Jurkat, Clone E6-1 (cell line): Measurements from ENCODE around the gene SLX4.
A peak's percentile ranks its signal among the peaks of the same experiment; 100 is the strongest.

Experiments used
- DNase-seq: peaks from one replicate; pipeline ENCODE4 v3.0.0-alpha.2; 2011; ENCODE audit warnings: low read depth, low spot score
- H3K4me3 ChIP-seq: 2 replicates; pipeline ENCODE4 v1.5.1; 2011; ENCODE audit warnings: mild to moderate bottlenecking, low read length, control low read depth, moderate library complexity

SLX4 gene

DNA sequence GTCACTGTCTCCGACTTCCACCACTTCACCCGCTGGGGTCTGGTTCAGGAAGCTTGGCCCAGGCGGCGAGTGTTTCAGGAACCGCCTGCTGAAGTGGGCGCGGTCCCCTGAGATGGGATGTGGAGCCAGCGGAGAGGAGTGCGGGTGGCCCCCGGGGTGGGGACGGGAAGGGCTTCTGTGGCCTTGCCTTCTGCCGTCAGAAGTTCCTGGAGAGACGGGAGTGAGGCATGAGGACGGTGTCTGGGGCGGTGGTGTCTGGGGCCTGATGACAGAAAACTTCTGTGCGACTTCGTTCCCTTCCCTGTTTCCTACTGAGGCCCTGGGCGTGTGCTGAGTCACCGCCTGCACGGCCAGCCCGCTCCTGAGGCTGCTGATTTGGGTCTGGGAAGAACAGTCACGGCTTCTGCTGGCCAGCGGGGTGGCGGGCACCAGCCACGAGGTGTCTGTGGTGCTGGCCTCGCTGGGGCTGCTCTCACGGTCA, 21.9 kb downstream of the SLX4 start:
- H3K4me3 ChIP-seq: no peak overlapping the region
- DNase-seq: no peak

DNA sequence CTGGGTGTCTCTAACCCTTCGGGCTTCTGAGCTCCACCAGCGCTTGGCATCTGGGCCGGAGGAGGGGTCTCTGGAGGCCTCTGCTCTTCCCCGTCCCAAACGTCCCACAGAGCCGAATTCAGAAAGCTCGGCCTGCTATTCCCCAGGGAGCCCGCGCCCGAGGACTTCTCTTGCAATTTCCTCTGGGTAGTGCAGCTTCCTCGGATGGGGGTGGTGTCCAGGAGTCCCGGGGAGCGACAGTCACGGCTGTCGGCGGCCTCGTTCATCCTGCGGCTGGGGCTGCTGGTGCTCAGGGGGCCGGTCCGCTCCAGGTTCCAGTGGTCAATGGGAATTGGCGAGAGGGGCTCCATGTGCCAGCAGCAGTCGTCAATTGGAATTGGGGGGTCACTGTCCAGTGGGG, 22.4 kb downstream of the SLX4 start:
- no peak overlapping the region for H3K4me3 ChIP-seq
- DNase-seq: no peak

DNA sequence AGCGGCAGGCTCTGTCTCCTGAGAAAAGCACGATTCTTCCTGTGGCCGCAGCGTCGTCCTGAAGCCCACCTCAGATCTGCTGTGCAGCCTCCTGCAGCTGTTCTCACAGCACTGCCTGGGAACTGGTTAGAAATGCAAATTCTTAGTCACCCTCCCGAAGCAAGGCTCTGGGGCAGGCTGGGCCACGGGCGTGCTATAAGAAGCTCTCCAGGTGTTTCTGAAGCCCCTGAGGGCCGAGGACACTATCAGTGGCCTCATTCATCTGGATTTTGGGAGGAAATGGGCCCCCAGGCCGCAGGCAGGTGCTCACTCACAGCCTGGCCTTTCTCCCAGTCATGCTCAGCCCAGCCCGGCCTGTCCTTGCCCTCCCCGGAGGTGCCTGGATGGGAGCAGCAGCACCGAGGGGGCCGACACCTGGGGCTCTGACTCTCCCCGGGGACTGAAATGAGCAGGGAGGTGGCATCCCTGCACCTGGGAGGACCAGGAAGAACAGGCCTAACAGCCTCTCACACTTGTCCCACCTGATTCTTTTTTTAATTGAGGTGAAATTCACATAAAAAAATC, 23.8 kb downstream of the SLX4 start:
- DNase-seq: no peak
- no peak overlapping the region for H3K4me3 ChIP-seq

DNA sequence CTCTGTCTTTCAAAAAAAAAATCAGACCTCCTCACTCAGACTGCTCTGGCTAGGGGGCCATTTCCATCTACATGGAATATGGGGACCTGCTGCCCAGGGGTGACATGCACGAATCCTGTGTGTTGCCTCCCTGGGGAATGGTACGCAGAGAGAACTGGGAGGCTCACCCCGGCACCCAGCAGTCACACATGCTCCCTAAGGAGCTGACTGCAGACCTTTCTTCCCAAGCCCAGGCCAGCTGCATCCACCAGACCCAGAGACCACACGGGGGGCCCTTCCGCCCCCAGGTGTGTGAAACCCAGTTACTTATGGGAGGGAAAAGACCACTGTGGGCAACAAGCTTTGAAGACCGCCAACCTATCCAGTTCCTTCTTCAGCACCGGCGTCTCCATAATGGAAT, 27.0 kb downstream of the SLX4 start:
- no peak overlapping the region for H3K4me3 ChIP-seq
- DNase-seq: no peak

DNA sequence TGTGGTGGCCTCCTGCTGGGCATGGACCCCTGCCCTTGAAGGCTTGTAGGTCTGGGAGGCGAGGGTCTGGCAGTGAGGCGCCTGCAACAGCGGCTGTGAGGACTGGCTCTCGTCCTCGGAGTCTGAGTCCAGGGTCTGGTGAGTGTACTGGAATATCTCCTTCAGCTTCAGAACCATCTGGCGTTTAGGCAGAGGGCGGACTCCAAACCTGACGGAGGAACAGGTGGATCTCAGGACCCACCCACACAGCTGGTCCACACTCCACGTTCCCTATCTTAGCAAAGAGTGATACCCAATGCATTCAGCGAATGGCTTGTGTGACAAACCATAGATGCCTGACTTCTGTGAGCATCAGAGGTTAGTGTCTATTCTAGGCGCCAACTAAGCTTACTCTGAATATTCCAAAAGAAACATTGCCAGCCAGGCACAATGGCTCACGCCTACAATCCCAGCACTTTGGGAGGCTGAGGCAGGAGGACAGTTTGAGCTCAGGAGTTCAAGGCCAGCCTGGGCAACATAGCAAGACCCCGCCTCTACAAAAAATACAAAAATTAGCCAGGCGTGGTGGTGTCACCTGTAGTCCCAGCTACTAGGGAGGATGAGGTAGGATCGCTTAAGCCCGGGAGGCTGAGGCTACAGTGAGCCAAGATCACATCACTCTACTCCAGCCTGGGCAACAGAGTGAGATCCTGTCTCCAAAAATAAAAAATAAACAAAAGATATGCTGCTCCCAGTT, 27.9 kb downstream of the SLX4 start:
- no peak overlapping the region for H3K4me3 ChIP-seq
- no peak for DNase-seq

DNA sequence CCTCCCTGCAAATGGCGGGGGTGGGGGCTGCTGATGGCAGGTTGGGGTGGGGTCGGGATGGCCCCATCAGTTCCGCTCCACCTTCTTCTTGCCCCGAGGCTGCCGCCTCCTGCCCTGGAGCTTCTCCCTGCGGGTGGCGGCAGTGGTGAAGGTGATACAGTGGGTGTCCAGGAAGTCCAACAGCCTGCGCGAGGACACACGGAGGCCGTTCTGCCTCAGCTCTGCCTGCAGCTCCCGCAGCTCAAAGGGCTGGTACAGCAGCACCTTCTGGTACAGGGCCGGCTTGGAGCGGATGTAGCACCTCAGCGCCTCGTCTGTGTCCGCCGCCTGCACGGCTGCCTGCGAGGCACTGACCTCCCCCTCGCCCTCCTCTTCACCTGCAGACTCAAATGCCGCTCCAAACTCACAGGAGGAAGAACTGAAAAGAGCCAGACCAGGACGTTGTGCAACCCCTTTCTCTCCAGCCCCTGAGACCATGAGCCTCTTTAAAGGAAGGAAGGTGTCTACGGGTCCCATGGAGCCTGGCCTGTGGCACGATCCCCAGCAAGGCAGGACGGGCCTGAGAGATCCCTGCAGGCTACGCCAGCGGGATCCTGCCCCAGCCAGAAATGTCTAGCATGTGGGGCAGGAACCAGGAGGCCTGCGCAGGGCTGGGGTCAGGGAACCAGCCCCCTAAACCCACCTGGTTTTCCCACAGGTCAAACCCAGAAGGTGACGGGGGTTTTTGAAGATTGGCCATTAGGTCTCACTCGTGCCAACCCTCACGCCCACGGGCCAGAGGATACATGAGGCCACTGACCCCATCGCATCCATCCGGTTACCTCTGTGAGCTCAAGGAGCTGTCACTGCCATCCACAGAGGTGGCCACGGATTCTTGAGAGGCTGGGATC, 28.9 kb downstream of the SLX4 start:
- DNase-seq: no peak
- no peak overlapping the region for H3K4me3 ChIP-seq

DNA sequence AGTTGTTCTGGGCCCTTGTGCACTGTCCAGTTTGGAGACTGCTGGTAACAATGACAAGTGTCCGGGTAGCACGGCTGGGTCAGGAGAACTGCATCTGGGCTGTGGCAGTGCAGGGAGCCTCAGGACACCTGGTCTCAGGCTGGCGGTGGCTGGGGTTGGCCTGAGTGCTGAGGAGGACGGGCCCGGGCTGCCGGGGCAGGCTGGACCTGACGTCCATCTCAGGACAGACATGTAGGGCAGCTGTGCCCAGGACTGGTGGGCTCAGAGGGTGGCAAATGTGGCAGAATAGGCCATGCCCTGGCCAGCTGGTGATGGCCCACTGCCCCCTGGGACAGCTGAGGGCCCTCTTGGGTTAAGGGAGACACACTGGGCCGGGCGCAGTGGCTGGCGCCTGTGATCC, 30.0 kb downstream of the SLX4 start:
- H3K4me3 ChIP-seq: no peak overlapping the region

DNA sequence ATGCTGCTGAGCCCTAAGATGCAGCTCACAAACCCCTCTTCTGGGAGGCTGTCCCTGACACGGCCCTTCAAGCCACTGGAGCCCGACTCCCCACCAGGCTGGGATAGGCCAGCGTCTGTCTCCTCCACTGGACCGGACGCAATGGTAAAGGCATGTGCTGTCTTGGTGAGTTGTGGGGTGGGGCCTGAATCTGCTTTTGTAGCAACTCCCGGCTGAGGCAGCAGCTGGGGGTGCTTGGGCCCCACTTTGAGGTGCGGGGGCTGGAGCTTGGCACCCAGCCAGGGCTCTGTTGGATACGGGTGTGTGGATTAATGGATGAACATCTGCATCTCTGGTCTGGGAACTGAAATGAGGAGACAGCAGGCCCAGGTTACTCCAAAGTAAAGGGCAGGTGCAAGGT, 30.7 kb downstream of the SLX4 start:
- DNase-seq: no peak
- H3K4me3 ChIP-seq: no peak overlapping the region

More for the DNA sequence above, 30.0 kb downstream of the SLX4 start:
- no peak for DNase-seq

DNA sequence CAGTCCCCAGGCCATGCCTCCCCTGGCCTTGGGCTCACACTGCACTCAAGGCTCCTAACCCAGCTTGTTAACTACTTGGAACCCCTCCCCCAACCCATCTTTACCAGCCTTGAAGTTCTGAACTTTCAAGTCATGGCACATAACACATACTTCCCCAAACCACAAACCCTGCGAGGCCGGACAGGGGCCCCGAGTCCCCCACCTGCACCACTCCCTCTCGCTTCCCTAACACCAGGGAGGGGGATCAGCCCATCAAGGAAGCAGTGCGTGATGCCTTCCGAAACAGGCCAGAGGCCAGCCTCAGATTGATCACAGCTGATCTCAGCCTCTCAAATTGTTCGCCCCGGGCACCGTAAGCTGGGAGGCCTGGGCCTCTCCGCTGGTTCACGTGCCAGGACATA, 31.2 kb downstream of the SLX4 start:
- H3K4me3 ChIP-seq: no peak overlapping the region
- peak; percentile 46 for DNase-seq

DNA sequence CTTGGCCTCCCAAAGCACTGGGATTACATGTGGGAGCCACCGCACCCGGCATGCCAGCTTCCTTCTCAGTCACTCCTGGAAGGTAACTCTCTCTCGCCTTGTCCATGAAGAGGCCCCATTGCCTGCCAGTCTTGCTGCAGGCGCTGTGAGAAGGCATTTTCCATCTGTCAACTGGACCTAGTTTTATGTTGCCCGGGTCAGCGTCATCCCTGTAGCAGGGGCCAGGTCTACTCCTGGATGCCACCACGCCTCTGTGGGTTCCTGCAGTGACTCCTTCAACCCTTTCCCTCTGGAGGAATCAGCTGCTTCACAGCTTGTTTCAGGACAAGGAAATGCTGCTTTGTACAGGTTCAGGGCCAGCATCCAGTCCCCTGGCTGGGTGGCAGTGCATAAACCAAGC, 31.6 kb downstream of the SLX4 start:
- H3K4me3 ChIP-seq: no peak overlapping the region
- DNase-seq: no peak

DNA sequence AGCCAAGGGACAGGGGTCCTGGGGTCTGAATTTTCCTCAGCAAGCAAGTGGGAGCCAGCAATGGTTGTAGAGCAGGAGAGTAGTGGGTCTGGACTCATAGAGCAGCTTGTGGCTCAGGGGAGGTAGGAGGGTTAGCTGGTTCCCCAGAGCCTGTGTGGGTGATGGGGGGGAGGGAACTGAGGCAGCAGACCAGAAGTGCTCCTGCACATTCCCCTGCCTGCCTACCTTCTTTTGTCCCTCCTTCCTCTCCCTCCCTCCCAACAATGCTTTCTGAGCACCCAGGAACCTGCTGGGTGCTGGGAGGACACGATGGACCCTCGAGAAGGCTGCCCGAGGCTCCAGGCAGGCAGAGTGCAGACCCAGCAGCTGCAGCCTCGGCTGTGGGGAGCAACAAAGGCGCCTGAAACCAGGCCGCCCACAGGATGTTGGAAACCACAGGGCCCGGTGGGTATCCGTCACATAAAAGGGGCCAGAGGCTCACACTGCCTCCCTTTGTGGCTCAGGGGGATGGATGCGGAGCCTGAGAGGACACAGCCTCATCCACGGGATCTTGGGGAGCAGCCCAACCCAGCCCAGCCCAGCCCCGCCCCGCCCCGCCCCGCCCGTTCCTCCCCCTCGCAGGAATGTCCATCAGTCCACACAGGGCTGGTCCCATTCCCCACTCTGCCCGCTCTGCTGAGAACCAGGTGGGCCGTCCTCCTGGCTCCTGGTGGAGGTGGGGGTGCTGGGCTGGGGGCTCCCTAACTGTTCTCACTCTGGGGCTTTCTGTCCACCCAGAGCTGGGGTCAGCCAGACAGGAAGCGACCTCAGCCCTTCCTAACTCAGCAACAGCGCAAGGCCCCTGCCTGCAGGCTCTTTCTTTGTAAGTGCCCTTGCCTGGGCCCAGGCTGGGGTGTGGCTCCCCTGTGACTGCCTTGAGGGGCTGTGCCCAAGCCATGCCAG, 32.5 kb downstream of the SLX4 start:
- DNase-seq: peak; percentile 82
- H3K4me3 ChIP-seq: peak overlapping the region; percentile 36

DNA sequence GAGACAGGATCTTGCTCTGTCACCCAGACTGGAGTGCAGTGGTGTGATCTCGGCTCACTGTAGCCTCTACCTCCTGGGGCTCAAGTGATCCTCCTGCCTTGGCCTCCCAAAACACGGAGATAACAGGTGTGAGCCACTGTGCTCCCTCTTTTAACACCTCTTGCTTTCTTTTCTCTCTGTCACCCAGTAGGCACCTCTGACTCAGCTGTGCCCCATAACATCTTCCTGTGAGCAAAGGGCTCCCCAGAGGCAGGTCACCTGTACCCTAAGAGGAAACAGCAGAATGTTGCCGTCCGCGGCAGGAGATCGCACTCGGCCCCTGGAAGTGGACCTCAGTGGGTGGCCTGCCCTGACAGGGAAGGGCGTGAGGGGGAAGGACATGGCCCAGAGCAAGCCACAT, 33.3 kb downstream of the SLX4 start:
- no peak for DNase-seq
- H3K4me3 ChIP-seq: peak overlapping the region; percentile 83

DNA sequence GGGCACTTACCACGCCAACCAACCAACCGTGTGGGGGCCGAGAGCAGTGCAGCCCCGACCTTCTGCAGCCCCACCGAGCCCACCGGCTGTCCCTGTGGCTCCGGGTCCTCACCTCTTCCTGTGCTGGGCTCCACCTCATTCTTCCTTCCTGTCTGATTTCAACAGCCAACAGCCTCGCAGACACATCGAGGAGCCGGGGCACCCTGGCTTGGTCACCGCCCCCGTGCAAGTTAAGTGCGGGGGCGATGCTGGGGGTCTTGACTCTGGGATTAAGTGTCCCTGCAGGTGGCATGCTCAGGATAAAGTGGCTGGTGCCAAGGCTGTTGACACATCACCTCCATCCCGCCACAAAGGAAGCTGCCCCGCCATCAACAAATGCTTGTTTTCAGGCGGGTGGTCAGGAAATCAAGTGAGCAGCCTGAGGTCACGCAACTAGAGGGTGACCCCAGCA, 34.1 kb downstream of the SLX4 start, which contains the start of gene NLRC3:
NLRC3 (minus strand) TSS at position 102 of the 451 bp plus-strand sequence. CDS start 12,367 bp downstream, outside the sequence.
- H3K4me3 ChIP-seq: peak within 1 kb of the TSS; percentile 83

DNA sequence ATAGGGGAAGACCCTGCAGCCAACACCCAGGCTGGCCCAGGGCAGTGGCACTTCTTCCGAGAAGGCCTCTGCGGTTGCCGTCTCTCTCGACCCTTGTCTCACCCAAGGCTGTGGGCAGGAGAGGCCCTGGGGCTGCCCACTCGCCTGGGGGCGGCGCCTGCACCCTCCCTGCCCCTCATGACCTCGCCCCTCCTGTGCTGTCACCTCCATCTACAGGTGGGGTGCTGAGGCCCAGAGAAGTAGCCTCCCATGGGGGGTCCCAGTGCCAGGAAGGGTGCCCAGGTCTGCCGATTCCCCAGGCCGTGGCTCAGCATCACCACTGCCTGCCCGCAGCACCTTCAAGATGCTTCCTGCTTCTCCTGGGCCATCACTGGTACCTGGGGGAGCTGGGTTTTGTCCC, 35.2 kb downstream of the SLX4 start:
- peak overlapping the region; percentile 83 for H3K4me3 ChIP-seq
- no peak for DNase-seq

More for the DNA sequence above, 34.1 kb downstream of the SLX4 start, which contains the start of gene NLRC3:
- DNase-seq: peak; percentile 70

DNA sequence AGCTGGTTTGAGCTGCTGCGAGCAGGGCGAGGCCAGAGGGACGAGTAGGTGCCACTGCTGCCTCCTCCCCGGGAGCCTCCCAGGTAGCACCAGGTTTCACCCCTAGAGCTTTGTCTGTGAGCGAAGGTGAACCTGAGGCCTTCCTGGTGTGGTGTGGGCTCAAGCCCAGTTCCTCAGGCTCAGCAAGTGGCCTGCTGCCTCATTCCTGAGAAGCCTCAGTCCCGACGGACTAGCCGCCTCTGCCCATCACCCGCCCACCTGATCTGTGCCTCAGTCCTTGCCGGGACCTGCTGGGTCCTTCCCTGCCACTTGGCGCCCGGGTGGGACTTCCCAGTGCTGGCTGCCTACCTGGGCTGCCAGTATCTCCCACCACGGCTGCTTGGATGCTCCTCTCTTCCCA, 35.9 kb downstream of the SLX4 start:
- H3K4me3 ChIP-seq: no peak overlapping the region
- no peak for DNase-seq

DNA sequence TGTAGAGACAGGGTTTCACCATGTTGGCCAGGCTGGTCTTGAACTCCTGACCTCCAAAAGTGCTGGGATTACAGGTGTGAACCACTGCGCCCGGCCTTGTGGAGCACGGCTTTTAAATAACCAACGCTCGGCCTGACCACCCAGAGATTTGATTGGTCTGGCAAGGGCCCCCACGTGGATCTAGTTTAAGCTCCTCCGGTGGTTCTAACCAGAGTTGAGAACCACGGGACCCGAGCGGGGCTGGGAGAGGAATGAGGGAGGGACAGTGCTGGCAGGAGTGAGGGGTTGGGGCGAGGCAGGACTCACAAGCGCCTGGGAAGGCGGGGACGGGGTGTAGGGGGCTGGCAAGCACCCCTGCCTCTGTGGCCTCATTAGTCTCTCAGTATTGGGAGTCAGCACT, 37.2 kb downstream of the SLX4 start:
- no peak for DNase-seq

DNA sequence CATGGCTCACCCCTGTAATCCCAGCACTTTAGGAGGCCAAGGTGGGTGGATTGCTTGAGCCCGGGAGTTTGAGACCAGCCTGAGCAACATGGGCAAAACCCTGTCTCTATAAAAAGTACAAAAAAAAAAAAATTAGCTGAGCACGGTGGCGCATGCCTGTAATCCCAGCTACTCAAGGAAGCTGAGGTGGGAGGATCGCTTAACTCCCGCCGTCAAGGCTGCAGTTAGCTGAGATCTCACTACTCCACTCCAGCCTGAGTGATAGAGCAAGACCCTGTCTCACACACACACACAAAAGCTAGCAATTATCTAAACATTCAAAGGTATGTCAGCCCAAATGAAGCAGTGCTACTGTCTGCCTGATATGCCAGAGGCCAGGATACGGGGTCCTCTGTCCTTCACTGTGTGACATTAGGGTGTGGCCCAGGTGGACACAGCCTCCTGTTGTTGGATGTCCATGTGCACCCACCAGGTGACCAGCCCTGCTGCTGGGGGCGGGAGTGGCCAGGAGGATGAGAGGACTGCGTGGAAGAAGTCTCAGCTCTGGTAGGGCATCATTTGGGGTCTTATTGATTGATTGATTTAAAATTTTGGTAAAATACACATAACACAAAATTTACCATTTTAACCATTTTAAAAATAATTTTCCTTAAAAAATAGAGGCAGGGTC, 38.1 kb downstream of the SLX4 start:
- no peak for DNase-seq
- H3K4me3 ChIP-seq: no peak overlapping the region

More for the DNA sequence above, 37.2 kb downstream of the SLX4 start:
- H3K4me3 ChIP-seq: no peak overlapping the region

DNA sequence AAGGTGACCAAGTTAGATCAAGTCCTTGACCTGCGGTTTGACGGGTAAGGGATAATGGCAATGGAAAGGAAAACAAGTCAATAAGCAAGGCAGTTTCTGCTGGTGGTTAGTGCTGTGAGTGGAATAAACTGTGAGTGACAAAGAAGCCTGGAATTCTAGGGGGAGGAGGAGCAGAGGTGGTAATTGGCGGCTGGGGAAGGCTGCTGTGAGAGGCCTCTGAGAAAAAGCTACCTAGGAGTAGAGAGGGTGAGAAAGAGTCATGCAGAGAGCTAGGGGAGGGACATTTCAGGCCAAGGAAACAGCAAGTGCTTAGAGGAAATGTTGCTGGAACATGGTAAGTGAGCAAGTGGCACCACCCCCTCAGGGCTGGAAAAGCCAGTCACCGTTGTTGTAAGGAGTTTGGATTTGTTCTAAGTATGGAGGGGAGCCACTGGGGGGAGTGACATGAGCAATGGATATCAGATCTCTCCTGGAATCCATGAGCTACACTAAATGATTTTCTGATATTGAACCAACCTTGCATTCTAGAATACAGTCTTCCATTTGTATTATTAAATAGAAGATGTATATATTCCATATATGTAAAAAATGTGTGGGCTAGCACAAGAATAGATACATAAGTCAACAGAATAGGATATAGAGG, 40.9 kb downstream of the SLX4 start:
- DNase-seq: no peak
- no peak overlapping the region for H3K4me3 ChIP-seq
